ENCODE data around the gene NT5C. TPM values are rescaled to one million over a fixed set of nuclear protein-coding genes. Genes with fewer than 3 reads are reported as not detected.

Gene NT5C
- total RNA-seq, 1 donor from 2014 or later: 13.5 TPM

GRCh38 chr17:75087558-75088453 lies 43.7 kb downstream of the NT5C start, which contains the start of gene SLC16A5:
SLC16A5 (plus strand) TSS chr17:75087954; CDS start chr17:75093637, 5,683 bp downstream.
- TF ChIP-seq CTCF (IDR thresholded peaks at IDR 0.05; ENCODE audit: unreplicated experiment): no peak
- Mint-ChIP-seq H3K27ac (ENCODE audit: unreplicated experiment) (peak within 1 kb of the TSS; percentile 87), H3K4me3 (ENCODE audit: unreplicated experiment) (peak within 1 kb of the TSS; percentile 87), H3K4me1 (ENCODE audit: unreplicated experiment) (peaks cover 60% of the 10 kb centered on the region), H3K36me3 (ENCODE audit: low read depth, unreplicated experiment) (peaks cover 14% of the 10 kb centered on the region), H3K9me3 (ENCODE audit: unreplicated experiment) (no peaks in the 10 kb centered on the region), H3K27me3 (ENCODE audit: unreplicated experiment) (peaks cover 22% of the 10 kb centered on the region)
- peak; percentile 96 for DNase-seq (ENCODE audit: low spot score)

- no peak for TF ChIP-seq CTCF (IDR thresholded peaks at IDR 0.05; ENCODE audit: unreplicated experiment)
- no peak for DNase-seq (ENCODE audit: low spot score)
- H3K27ac Mint-ChIP-seq (ENCODE audit: unreplicated experiment): peak overlapping the region; percentile 87
- peaks cover 58% of the 10 kb centered on the region for H3K4me1 Mint-ChIP-seq (ENCODE audit: unreplicated experiment)
- H3K9me3 Mint-ChIP-seq (ENCODE audit: unreplicated experiment): no peaks in the 10 kb centered on the region
- peak overlapping the region; percentile 80 for H3K4me3 Mint-ChIP-seq (ENCODE audit: unreplicated experiment)
- H3K36me3 Mint-ChIP-seq (ENCODE audit: low read depth, unreplicated experiment): peaks cover 8% of the 10 kb centered on the region
- peaks cover 20% of the 10 kb centered on the region for H3K27me3 Mint-ChIP-seq (ENCODE audit: unreplicated experiment)
Observed at GRCh38 chr17:75087182-75087557, 44.4 kb downstream of the NT5C start.

DNA sequence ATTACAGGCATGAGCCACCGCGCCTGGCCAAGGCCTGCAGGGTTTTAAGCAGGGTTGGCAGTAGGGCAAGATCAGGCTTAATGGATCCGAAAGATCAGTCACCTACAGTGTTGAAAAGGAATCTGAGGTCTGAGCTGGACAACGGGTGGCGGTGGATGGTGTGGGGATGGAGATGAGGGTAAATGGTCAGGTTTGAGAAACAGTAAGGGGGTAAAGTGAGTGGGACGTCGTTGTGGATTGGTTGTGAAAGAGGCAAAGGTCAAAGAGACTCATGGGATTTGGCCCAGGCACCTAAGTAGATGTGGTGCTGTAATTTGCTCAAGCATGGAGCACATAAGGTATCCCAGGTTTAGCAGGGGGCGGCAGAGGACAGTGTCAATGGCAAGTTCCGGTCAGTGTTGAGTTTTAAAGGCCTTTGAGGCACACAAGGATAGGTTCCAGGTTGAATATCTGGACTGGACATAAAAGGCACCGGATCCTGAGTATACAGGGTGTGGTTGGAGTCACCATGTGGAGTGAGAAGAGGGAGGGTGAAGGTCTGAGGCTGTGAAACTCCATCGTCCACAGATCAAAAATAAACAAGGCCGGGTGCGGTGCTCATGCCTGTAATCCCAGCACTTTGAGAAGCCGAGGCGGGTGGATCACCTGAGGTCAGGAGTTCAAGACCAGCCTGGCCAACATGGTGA lies 44.9 kb downstream of the NT5C start:
- peaks cover 53% of the 10 kb centered on the region for H3K4me1 Mint-ChIP-seq (ENCODE audit: unreplicated experiment)
- H3K27ac Mint-ChIP-seq (ENCODE audit: unreplicated experiment): peak overlapping the region; percentile 87
- DNase-seq (ENCODE audit: low spot score): no peak
- TF ChIP-seq CTCF (IDR thresholded peaks at IDR 0.05; ENCODE audit: unreplicated experiment): no peak
- H3K27me3 Mint-ChIP-seq (ENCODE audit: unreplicated experiment): peaks cover 15% of the 10 kb centered on the region
- H3K36me3 Mint-ChIP-seq (ENCODE audit: low read depth, unreplicated experiment): peaks cover 3% of the 10 kb centered on the region
- peak overlapping the region; percentile 81 for H3K4me3 Mint-ChIP-seq (ENCODE audit: unreplicated experiment)
- no peaks in the 10 kb centered on the region for H3K9me3 Mint-ChIP-seq (ENCODE audit: unreplicated experiment)

DNA sequence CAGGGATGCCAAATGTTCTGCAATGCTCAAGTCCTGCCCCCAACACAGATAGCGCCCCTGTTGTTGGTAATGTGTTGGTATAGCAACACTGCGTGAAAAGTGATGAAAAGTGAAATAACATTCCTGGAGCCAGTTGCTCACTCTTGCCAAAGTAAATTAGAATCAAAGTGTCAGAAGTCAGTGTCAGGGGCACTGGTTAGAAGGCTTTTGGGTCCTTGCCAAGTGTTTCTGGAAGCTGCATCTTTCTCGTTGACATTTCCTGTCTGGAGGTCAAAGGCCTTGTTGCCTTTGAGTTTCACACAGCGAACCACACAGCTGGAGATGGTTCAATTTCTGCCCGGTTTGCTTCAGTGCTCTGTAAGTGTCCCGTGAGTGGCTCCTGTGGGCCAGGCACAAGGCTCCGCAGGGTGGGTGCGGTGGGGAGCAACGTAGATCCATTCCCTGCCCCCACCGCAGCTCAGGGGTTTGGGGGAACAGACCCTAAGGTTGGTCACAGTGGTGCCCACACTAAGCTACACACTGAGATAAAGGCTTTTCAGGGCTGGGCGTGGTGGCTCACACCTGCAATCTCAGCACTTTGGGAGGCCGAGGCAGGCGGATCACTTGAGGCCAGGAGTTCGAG lies 47.4 kb downstream of the NT5C start:
- Mint-ChIP-seq H3K27ac (ENCODE audit: unreplicated experiment) (no peak overlapping the region), H3K27me3 (ENCODE audit: unreplicated experiment) (peaks cover 7% of the 10 kb centered on the region), H3K4me3 (ENCODE audit: unreplicated experiment) (no peak overlapping the region), H3K9me3 (ENCODE audit: unreplicated experiment) (no peaks in the 10 kb centered on the region), H3K4me1 (ENCODE audit: unreplicated experiment) (peaks cover 29% of the 10 kb centered on the region), H3K36me3 (ENCODE audit: low read depth, unreplicated experiment) (no peaks in the 10 kb centered on the region)
- no peak for DNase-seq (ENCODE audit: low spot score)
- TF ChIP-seq CTCF (IDR thresholded peaks at IDR 0.05; ENCODE audit: unreplicated experiment): no peak
